Heart left ventricle (tissue), 16 donors: ENCODE results near the gene PHACTR1. TPM values are rescaled to one million over a fixed set of nuclear protein-coding genes. Genes with fewer than 3 reads are reported as not detected.

Source experiments
- ATAC-seq, 4 donors: fragments of 200-7000 bp; cut with Tn5 transposase; one replicate each; pipeline ENCODE4 v1.9.1; 2020 to 2022; ENCODE audit warnings: moderate library complexity in 4 of 4, mild to moderate bottlenecking in 3 of 4, moderate number of reproducible peaks in 1 of 4
- DNase-seq, 5 donors: peaks; one replicate each; pipeline ENCODE4 v3.0.0-alpha.2; 2020
- H3K27ac ChIP-seq, 12 donors: fragments of 200-600 bp; sonication (generic) in 4 of 12; one replicate each; pipeline versions ENCODE4 v1.5.0 to v1.8.0; 2016 to 2022; ENCODE audit warnings: mild to moderate bottlenecking in 2 of 12
- H3K27me3 ChIP-seq, 9 donors: fragments of 200-600 bp; sonication (generic) in 2 of 9; one replicate each; pipeline versions ENCODE4 v1.5.1 to v1.8.0; 2016 to 2022; ENCODE audit warnings: mild to moderate bottlenecking in 3 of 9
- H3K36me3 ChIP-seq, 9 donors: fragments of 200-600 bp; sonication (generic) in 2 of 9; one replicate each; pipeline versions ENCODE4 v1.5.0 to v1.8.0; 2018 to 2022; ENCODE audit warnings: mild to moderate bottlenecking in 2 of 9
- H3K4me1 ChIP-seq, 12 donors: fragments of 200-600 bp; sonication (generic) in 4 of 12; one replicate each; pipeline versions ENCODE4 v1.5.0 to v1.8.0; 2016 to 2022; ENCODE audit warnings: mild to moderate bottlenecking in 3 of 12
- H3K4me3 ChIP-seq, 12 donors: fragments of 200-600 bp; sonication (generic) in 4 of 12; one replicate each; pipeline versions ENCODE4 v1.5.0 to v1.8.0; 2017 to 2022; ENCODE audit warnings: mild to moderate bottlenecking in 9 of 12, moderate library complexity in 4 of 12
- H3K9me3 ChIP-seq, 12 donors: fragments of 200-600 bp; sonication (generic) in 4 of 12; one replicate each; pipeline versions ENCODE4 v1.5.0 to v1.8.0; 2016 to 2022; ENCODE audit warnings: mild to moderate bottlenecking in 1 of 12
- CTCF ChIP-seq, 12 donors: fragments of 200-600 bp; sonication (generic) in 4 of 12; IDR thresholded peaks; one replicate each; pipeline versions ENCODE4 v1.5.0 to v1.8.0; 2018 to 2022; ENCODE audit warnings: antibody characterized with exemption in 12 of 12, mild to moderate bottlenecking in 5 of 12
- POLR2A ChIP-seq, 2 donors: fragments of 450-650 bp; IDR thresholded peaks; one replicate each; pipeline ENCODE4 v1.6.1; 2017; ENCODE audit warnings: antibody characterized with exemption in 2 of 2, mild to moderate bottlenecking in 2 of 2, moderate library complexity in 2 of 2
- WGBS, 4 donors: extraction: QIAGEN DNeasy Blood & Tissue Kit in 2 of 4; methylation state at CpG; one replicate each; pipeline versions ENCODE4 v1.1.5 to v1.1.7; 2013 to 2018; 5-methylcytosine and 5-hydroxymethylcytosine counted together
- intact Hi-C, 10 donors: fragments of 100-400 bp; cut with DNase I; formaldehyde crosslinking; loops; one replicate each; pipeline versions ENCODE4 v1.11.1 to v1.14.2; 2022
- polyA plus RNA-seq, 2 donors: library from polyadenylated mRNA; stranded (reverse); fragments of 200-250 nt; gene quantifications; one replicate each; pipeline ENCODE4 v1.2.3, GENCODE V29; 2013
- total RNA-seq, 9 donors: library from RNA; depleted of rRNA in 2 of 9; stranded (reverse); fragments of >200 nt in 2 of 9; fragmentation: NEBNext Ultra II Directional in 3 of 9; extraction: Animal tissue kit (Norgen Biotek cat#: 25700) in 3 of 9; gene quantifications; one replicate each; pipeline versions ENCODE4 v1.1.0 to v1.2.4, GENCODE V29; 2016 to 2023
- donor health status: ischemic (EF 13 %, LVEDD 7.1; RV severe dilation, severe dysfunction).
- donor health status: healthy with polysubstance abuse.
- donor health status: DM: no; HTN: yes; CAD: no.
- donor health status: DM: no; HTN: no; CAD: no.
- donor health status: ischemic (EF 25% LVEDD 6.9; RV normal size, moderate dysfunction).
- donor health status: ischemic (EF 25% LVEDD 5.7; RV mildly dilated, moderate dysfunction).
- donor health status: healthy.
- donor health status: DM: yes; HTN: yes; CAD: no.
- donor health status: ischemic (EF 35%, LVEDD 5.7; RV mildly dilated, moderate dysfunction).
- donor health status: nonischemic (EF 11% LVEDD 7.7; RV severe dilation, severe dysfunction).
- donor health status: DM: yes; HTN: yes; CAD: no.
- donor health status: PGD.
- donor health status: ischemic (EF 29% LVEDD 5.4; RV normal size, mild dysfunction).
- donor health status: nonischemic (EF 23%, LVEDD 6.1; RV moderate dilation, normal function).

The PHACTR1 gene
- total and polyA plus RNA-seq, 11 donors: 21.2 to 238 (median 87.4) TPM

- DNase-seq (no peak), ATAC-seq (no peak)
- Histone ChIP-seq H3K4me3 (no peak overlapping the region), H3K9me3 (no peaks in the 10 kb centered on the region), H3K27me3 (peaks cover 0 to 14% (median under 1%) of the 10 kb centered on the region in 9 donors), H3K27ac (no peak overlapping the region), H3K36me3 (no peaks in the 10 kb centered on the region), H3K4me1 (no peaks in the 10 kb centered on the region)
- no peak for TF ChIP-seq CTCF (IDR thresholded peaks at IDR 0.05)
- TF ChIP-seq POLR2A (IDR thresholded peaks at IDR 0.05): no peak
- WGBS, 4 donors: 57 to 68% (median 61%) methylated on average over 8 to 9 of the region's 9 CpGs
- intact Hi-C loops: no loop called here
These were observed 53.1 kb downstream of the PHACTR1 start for GRCh38 chr6:12769556-12770256.

- no peak overlapping the region for H3K4me3 ChIP-seq
- ATAC-seq: no peak
- H3K9me3 ChIP-seq: no peaks in the 10 kb centered on the region
- H3K27me3 ChIP-seq: peaks cover 0 to 12% (median 0%) of the 10 kb centered on the region in 9 donors
- WGBS, 4 donors: 79 to 85% (median 81%) methylated on average over 3 of the region's 3 CpGs
- H3K27ac ChIP-seq: no peak overlapping the region
- intact Hi-C loops: no loop called here
- DNase-seq: no peak
- H3K36me3 ChIP-seq: no peaks in the 10 kb centered on the region
- TF ChIP-seq CTCF (IDR thresholded peaks at IDR 0.05): no peak
- no peaks in the 10 kb centered on the region for H3K4me1 ChIP-seq
These were observed 55.8 kb downstream of the PHACTR1 start for GRCh38 chr6:12772416-12772815.

- no peak overlapping the region for H3K27ac ChIP-seq
- H3K9me3 ChIP-seq: no peaks in the 10 kb centered on the region
- WGBS, 4 donors: 62 to 70% (median 66%) methylated on average over 4 of the region's 4 CpGs
- DNase-seq (no peak), ATAC-seq (no peak)
- no peaks in the 10 kb centered on the region for H3K36me3 ChIP-seq
- no peak overlapping the region for H3K4me3 ChIP-seq
- H3K4me1 ChIP-seq: no peaks in the 10 kb centered on the region
- intact Hi-C loops: no loop called here
- H3K27me3 ChIP-seq: peaks cover 0 to 12% (median 0%) of the 10 kb centered on the region in 9 donors
- TF ChIP-seq CTCF (IDR thresholded peaks at IDR 0.05): no peak
- no peak for TF ChIP-seq POLR2A (IDR thresholded peaks at IDR 0.05)
These were observed 59.7 kb downstream of the PHACTR1 start for GRCh38 chr6:12776291-12776690.

- H3K27ac ChIP-seq: no peak overlapping the region
- no peaks in the 10 kb centered on the region for H3K36me3 ChIP-seq
- TF ChIP-seq CTCF (IDR thresholded peaks at IDR 0.05) (no peak), POLR2A (IDR thresholded peaks at IDR 0.05) (no peak)
- H3K9me3 ChIP-seq: no peaks in the 10 kb centered on the region
- DNase-seq (no peak), ATAC-seq (no peak)
- 84 to 87% (median 85%) methylated on average over 2 of the region's 2 CpGs for WGBS, 4 donors
- no peak overlapping the region for H3K4me3 ChIP-seq
- peaks cover 0 to 11% (median 0%) of the 10 kb centered on the region in 9 donors for H3K27me3 ChIP-seq
- no peaks in the 10 kb centered on the region for H3K4me1 ChIP-seq
- intact Hi-C loops: no loop called here
These were observed 63.2 kb downstream of the PHACTR1 start for GRCh38 chr6:12779772-12780171.
